Activated naive CD8-positive, alpha-beta T cell treated with anti-CD3 and anti-CD28 coated beads, Interleukin-2, amount 50 U/mL, for 16 hours (primary cell): ENCODE results near the gene KLRK1.
"Not testable (repeated sequence)": the region's sequence is repeated elsewhere in the genome, so short reads cannot be mapped to it uniquely, and the experiment has no call there.

Source experiments
- DNase-seq: peaks from one replicate; pipeline ENCODE4 v3.0.0-alpha.2; 2020; ENCODE audit warnings: low read depth, low spot score

Gene KLRK1

DNA sequence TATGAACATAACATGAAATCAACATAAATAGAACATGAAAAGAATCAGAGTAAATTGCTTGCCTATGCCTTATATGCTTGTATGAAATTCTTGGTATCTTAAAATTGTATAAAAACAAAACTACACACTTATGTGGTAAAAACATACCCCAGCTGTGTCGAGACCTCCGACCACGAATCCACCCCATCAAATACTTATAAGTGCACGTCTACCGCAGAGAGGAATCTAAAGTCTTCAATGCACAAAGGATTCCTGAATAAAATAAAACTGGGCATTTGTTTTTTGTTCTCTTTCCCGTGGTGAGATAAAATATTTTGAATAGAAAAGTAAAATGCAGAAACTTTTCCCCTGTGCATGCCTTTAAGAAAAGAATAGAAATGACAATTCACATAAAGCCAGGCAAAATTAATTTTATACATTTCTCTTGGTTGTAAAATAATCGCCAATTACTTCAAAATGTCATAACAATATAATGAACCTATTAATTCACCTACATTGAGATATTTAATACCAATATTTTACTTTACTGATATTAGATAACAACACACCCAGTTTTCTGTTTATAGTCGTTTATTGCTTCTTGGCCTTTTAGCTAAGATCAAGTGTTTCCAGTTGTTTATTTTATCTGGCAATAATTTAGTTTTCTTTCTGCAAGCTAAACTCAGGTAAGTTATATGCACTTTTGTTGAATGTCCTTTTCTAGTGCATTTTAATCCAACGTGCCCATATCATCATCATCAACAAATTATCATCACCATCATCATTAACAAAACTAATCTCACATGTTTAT is 1.0 kb downstream of the KLRK1 start:
- DNase-seq: no peak

DNA sequence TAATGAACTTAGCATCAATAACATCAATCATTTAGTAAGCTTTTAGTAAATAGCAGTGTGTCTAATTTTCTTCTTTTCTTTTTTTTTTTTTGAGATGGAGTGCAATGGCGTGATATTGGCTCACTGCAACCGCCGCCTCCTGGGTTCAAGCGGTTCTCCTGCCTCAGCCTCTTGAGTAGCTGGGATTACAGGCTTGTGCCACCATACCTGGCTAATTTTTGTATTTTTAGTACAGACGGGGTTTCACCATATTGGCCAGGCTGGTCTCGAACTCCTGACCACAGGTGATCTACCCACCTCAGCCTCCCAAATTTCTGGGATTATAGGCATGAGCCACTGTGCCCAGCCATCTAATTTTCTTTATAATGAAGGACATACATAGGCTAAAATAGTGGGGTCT is 2.3 kb downstream of the KLRK1 start:
- DNase-seq: not testable (repeated sequence)

DNA sequence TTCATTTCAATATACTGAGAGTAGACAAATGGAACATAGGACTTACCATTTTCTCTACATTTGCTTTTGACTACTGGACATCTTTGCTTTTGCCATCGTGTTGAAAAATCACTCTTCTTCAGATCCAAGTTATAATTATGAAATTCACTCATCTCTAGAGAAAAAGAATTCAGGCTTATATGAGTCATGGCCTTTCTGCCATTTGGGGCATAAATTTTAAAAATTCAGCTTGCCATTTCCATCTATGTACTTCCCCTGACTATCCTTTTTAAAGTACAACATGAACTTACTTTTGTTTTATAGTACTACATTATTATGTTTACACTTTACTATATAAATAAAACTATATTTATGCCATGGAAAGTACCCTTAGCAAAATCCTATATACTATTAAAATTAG is 3.0 kb downstream of the KLRK1 start:
- DNase-seq: no peak

DNA sequence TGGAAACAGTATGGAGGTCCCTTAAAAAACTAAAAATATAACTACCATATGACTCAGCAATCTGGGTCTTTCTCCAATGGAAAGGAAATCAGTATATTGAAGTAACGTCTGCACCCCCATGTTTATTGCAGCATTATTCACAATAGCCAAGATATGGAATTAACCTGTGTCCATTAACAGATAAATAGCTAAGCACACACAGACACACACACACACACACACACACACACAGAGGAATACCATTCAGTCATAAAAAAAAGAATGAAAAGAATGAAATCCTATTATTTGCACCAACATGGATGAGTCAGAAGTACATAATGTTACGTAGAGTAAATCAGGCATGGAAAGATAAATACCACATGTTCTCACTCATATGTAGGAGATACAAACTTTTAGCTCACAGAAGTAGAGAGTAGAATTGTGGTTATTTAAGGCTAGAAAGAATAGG is 4.7 kb downstream of the KLRK1 start:
- DNase-seq: no peak

DNA sequence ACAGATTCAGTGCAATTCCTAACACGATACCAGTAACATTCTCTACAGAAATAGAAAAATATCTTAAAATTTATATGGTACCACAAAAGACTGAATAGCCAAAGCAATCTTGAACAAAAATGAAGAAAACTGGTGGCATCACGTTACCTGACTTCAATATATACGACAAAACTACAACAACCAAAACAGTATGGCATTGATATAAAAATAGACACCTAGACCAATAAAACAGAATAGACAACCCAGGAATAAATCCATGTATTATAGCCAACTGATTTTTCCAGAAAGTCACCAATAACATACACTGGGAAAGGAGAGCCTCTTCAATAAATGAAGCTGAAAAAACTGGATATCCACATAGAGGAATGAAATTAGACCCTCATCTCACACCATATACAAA is 5.7 kb downstream of the KLRK1 start:
- no peak for DNase-seq

DNA sequence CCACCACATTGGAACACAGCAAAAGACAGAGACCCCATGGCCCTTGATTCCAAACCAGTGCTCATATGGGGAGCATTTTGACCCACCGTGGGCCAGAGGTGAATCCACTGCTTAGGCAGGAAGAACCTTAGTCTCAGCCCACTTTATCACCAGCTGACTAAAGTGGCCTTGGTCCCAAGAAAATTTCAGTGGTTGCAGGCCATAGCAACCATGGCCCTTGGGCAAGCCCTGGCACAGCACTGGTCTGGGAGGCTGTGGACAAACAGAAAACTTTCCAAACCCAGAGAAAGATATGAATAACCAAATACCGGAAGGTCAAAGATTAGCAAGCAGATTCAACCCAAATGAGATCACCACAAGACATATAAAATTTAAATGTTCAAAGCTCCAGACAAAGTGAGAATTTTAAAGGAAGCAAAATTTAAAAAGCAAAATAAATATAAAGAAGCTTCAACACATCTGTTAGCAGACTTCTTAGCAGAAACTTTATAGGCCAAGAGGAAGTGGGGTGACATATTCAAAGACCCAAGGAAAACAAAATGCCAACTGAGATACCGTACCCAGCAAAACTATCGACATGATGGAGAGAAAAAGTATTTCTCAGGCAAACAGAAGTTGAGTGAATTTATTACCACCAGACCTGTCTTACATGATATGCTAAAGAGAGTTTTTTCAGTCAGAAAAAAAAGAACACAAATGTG is 7.8 kb downstream of the KLRK1 start:
- DNase-seq: no peak

DNA sequence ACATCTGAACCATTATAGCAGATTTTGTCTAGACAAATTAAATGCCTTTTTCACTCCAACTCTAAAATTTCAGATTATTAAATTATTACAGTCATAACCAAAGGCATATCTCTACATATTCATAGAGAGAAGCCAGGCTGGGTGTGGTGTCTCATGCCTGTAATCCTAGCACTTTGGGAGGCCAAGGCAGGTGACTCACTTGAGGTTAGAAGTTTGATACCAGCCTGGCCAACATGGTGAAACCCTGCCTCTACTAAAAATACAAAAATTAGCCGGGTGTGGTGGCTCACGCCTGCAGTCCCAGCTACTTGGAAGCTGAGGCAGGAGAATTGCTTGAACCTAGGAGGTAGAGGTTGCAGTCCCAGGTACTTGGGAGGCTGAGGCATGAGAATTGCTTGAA is 11.1 kb downstream of the KLRK1 start:
- not testable (repeated sequence) for DNase-seq

DNA sequence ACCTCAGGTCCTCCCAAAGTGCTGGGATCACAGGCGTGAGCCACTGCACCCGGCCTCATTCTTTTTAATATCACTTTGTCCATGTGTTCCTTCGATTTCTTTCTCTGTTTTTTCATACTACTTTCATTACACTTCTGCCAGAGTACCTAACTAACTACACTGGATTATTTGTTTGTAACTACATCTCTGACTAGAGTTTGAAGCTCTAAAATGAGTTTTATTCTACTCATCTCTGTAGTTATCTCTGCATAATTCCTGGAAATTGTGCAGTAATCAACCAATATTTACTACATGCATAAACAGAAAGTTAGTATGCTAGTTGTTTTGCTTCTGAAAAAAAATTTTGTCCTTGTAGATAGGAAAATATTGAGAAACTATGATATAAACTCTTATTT is 15.2 kb downstream of the KLRK1 start:
- no peak for DNase-seq

DNA sequence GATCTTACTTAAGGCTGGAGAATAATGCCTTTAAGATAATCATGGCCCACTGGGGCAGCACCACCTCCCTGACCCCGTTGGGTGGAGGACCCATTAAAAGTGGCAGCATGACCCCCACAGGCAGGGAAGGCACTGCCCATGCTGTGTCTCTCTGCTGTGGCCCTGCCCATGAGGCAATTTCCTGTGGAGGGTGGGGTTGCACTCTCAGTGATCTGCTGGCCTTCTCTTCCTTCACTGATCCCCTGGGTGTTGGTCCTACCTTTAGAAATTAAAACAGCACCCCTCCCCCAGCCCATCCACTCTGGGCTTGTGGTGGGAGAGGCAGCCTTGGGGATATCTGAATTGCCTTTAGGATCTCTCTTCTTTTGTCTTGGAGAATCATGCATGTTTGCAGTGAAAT is 17.3 kb downstream of the KLRK1 start:
- DNase-seq: no peak

DNA sequence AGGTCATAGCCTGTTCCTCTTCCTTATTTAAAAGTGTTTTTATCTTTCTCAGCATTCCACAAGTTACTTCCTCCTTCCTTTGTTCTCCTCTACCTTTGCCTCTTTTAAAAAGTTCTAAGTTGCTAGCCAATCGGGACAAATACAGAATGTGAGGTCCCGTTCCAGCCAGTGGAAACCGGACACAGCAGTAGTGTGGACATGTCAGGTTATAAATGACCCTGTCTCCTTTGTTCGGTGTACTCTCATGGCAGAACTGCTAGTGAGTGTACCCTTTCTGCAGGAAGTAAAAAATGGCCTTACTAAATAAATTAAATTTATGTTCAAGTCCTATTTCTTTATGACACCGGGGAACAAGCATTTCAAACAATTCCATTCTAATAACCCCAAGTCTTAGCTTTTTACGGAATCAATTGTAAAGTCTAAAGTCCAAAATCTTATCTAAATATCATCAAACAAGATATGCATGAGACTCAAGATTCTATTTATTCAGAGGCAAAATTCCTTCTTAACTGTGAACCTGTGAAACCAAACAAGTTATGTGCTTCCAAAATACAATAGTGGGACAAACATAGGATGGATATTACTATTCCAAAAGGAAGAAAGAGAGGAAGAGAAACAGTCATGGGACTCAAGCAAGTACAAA is 17.8 kb downstream of the KLRK1 start:
- not testable (repeated sequence) for DNase-seq

DNA sequence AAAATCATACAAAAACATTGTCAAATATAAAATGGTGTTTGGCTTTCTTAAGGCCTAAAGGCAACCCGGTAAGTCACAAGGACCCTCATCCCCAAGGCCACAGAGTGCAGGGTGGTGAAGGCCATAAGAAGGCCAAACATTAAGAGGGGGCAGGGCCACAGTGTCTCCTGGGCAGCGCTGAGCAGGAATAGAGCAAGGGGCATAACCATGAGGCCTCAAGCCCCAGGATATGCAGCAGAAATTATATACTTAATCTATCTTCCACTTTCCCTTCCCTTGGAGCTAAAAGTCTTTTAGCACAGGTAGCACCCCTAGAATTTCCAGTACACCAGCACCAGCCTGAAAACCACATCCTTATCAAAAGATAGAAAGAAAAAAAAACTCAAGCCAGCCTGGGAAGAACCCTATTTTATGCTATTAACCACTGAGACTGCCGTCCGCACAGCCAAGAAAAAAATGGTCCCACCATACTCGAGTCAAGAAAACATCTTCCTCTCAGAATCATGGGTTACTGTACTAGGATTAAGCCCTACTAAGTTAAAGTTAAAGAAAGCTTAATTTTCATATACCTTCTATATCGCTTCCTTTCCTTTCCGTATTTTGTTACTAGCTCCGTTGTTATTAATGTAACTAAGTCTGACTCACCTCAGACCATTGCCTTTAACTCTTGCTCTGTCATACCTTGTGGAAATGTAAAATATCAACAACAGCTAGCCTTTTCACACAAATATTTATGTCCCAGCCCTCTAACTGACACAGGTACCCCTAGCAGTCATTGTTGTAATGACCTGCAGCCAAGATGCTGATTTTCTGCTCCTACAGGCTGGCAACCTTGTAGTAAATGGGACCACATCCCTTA is 20.1 kb downstream of the KLRK1 start:
- no peak for DNase-seq

DNA sequence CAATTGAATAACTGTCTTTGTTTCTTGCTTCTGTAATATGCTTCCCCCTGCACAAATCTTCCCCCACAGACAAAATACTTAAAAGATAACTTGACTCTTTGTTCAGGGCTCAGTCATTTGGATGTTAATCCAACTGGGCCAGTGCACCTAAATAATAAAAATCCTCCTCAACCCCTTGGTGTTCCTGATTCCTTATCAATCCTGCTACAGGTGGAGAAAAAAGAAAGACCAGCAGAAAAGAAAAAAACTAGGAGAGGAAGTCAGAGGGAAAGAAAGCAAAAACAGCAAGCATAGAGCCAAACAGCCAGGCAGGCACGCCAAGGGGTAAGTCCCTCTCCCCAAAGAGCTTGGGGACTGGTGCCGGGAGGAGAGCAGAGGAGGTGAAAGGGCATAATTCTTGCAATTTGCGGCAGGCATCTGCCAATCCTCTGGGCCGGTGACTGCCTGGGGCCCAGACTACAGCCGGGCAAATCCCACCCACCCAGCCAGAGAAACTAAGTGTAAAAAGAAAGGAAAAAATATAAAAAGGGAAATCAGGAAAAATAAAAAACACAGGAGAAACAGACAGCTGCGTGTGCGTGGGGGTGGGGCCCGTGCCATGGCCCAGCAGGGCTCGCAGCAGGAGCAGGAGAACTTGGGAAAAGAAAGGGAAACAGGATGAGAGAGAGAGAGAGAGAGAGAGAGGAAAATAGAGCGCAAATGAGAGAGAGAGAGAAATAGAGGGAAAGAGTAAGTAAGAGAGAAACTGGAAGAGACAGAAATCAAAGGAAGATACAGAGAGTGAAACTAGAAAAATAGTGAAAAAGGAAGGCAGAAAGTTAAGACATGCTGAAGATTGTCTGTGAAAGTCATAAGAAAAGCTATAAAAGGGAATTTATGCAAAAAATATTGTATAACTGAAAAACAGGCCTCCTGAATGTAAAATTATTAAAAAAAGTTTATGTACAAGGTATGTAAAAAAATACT is 21.4 kb downstream of the KLRK1 start:
- no peak for DNase-seq

DNA sequence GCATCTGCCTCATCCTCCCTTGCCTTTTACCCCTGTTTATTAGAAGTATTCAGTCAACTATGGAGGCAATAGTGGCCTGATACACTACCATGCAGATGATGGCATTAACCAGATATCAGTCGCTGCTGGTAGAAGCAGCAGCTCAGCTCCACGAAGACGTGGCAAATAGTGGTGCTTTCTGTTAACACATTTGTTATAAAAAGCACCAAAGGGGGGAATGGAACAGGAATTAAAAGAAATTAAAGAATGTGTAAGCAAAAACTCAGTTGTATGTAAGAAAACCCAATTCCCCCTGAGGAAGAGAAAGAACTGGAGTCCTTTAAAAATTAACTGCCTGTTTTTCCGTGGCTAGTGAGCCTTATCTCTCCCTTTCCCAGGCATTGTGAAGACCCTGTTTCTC is 22.1 kb downstream of the KLRK1 start:
- not testable (repeated sequence) for DNase-seq

DNA sequence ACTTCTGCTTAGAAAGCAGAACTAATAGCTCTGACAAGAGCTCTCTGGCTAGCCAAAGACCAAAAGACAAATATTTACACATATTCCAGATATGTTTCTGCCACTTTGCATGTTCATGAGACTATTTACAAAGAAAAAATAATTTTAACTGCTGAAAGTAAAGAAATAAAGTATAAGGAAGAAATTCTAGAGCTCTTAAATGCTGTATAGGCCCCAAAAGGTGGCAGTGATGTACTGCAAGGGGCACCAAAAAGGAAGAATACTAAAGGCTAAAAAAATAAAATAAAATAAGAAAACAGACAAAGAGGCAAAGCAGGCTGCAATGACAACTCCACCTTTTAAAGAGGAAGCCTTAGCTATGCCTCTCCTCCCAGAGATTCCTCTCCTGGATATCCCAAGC is 23.0 kb downstream of the KLRK1 start:
- no peak for DNase-seq

DNA sequence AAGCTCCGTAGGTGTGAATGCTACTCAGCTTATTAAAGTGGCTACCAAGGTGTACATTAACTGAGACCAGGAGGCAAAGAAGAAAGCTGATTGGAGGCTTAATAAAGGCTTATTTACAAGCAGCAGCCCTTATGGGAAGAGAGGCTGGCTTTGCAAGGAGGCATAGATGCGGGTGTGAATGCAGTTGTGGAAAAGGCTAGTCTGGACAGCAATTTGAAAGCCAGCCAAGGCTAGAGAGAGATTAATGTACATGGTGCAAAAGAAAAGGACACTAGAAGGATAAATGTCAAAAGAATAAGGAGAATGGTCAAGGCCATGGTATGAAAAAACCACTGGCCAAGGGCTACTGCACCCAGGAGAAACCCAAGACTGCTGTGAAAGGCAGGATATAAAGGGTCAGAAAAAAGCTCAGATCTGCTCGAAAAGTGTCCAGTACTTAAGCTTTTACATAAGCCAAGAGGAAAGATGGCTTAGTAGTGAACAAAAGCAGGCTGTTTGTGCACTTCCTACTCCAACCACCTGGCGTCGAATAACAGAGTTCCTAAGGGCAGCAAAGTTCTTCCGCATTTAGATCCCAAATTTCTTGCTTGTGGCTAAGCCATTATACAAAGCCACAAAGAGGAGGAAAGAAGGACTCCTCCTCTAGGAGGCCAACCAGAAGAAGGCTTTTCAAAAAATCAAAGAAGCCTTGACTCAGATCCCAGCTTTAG is 24.0 kb downstream of the KLRK1 start:
- no peak for DNase-seq

DNA sequence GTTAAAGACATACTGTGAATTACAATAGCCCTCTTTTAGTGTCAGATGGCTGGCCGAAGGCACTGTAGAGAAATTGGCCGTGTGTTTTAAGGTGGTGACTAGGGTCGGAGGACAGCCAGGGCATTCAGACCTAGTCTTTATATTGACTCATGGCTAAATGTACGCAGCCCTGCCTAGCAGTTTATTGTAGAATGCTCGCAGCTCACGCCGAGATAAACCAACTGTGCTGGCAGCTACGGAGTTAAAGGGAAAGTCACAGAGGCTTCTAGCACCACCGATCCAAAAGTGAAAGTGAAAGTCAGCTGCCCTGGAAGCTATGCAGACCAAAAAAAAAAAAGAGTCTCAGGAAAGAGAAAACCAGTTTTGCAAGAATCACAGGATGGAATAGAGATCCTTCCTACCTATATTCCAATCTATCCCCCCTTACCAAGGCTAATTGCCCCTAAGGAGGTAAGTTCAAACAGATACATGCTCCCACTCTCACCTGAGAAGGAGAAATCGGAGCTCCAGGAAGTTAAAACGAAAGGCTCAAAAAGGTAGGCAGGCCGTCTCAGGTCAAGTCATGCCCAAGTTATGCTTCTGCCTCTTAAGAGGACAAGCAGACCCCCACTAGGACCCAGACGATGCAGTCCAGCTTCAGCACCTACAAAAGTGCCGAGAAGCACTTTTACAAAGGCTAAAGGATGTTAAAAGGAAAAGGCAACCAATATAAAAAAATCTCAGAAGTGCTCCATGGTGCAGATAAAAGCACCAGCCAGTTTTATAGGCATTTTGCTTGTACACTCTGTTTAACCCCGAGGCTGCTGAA is 24.8 kb downstream of the KLRK1 start:
- peak; percentile 46 for DNase-seq

DNA sequence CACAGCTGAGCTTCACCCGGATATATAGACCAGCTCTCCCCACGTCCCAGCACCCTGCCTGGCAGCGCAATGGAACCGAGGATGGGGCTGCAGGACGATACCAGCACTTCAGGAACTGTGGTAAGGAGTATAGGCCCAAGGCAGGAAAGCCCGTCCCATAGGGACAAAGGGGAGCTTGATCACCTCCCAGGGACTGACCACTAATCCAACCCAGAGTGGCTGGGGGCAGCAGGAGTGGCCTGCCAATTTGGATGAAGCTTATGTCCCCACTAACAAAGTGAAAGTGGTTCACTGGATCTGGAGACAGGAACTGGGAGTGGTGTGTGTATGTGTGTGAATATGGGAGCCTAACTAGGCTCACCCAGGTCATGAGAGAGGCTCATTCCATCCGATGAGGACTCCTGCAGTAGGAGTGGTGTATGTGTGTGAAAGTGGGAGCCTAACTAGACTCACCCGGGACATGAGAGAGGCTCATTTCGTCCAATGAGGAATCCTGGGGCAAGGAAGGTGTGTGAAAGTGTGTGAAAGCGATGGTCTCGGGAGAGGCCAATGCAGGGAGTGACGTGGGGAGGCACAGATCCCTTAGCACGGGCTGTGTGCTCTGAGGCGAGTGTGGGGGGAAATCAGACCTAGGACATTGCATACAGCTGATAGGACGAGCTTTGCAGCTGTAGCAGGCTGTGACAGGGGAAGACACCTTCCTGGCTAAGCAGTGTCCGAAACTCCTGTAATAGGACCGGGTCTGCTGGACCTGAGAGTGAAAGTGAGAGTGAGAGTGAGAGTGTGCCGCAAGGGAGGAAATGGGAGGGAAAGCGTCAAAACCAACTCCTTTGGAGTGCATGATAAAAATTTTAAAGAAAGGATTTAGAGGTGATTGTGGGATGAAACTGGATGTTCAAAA is 25.7 kb downstream of the KLRK1 start:
- DNase-seq: no peak

DNA sequence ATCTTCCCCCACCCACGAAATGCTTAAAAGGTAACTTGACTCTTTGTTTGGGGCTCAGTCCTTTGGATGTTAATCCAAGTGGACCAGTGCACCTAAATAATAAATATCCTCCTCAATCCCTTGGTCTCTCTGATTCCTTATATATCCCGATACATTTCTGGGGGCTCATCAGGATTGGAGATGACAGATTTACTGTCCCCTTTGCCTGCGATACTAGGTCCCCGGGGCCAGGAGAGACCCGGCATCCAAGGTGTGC is 26.3 kb downstream of the KLRK1 start:
- no peak for DNase-seq
